GM12891 (cell line): ENCODE results near the gene PHF10.

ENCODE experiments used
- PAX5 ChIP-seq: IDR thresholded peaks from 2 replicates; pipeline ENCODE4 v1.6.1; 2011; ENCODE audit warnings: low read length, moderate library complexity, mild to moderate bottlenecking; ENCODE audit not compliant: insufficient read depth, severe bottlenecking
- POLR2A ChIP-seq: IDR thresholded peaks from 2 replicates; pipeline ENCODE4 v1.6.1; 2011; ENCODE audit warnings: low read depth, low read length, control low read depth
- POLR2AphosphoS5 ChIP-seq: IDR thresholded peaks from 2 replicates; pipeline ENCODE4 v1.6.1; 2011; ENCODE audit warnings: low read depth, low read length, control low read depth
- POU2F2 ChIP-seq: IDR thresholded peaks from 2 replicates; pipeline ENCODE4 v1.6.1; 2011; ENCODE audit warnings: low read depth, mild to moderate bottlenecking, control low read depth, low read length, moderate library complexity
- SPI1 ChIP-seq: IDR thresholded peaks from 2 replicates; pipeline ENCODE4 v1.6.1; 2011; ENCODE audit warnings: low read depth, low read length, control low read depth
- TAF1 ChIP-seq: IDR thresholded peaks from 2 replicates; pipeline ENCODE4 v1.6.1; 2011; ENCODE audit warnings: low read depth, low read length, control low read depth

GRCh38 chr6:169741344-169741743 lies 17.0 kb upstream of the PHF10 start:
- no peak for TF ChIP-seq POLR2AphosphoS5
- no peak for TF ChIP-seq POLR2A
- TF ChIP-seq PAX5 = no peak
- TF ChIP-seq TAF1 = no peak
- no peak for TF ChIP-seq SPI1
- no peak for TF ChIP-seq POU2F2
